MV-4-11 (cell line): ENCODE measurements around the gene TENM3.

Experiments
- DNase-seq: peaks from one replicate; lab custom pipeline; 2025; lab: John Stamatoyannopoulos, UW

The TENM3 gene

DNA sequence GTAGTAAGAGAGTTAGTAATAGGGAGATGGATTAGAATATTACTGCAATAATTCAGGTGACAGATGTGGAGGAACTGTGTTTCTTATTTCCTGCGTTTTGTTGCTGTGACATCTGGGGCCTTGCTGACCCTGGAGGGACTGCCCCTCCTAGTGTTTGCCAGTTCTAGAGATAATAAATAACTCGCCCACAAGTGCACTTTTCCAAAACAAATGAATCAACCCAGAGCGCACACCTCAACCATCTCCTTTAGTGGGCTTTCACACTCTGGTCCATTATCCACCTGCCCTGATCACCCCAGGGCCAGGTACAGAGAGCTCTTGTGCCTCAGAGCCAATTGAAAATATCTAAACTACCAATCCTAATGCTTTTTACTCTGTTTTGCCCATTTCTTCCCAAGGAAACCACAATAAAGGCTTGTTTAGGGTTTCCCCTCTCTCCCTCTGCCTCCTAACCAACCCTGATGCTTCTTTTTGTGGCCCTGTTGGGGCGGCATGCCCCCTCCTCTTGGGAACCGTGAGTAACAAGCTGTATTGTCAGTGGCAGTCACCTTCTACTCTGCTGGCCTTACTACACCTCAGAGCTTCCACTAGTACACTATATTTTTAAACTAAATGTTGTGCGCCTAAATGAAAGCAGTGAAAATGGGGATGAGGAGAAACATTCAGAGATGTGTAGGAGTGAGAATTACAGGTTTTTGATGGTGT, 270.5 kb downstream of the TENM3 start:
- no peak for DNase-seq

DNA sequence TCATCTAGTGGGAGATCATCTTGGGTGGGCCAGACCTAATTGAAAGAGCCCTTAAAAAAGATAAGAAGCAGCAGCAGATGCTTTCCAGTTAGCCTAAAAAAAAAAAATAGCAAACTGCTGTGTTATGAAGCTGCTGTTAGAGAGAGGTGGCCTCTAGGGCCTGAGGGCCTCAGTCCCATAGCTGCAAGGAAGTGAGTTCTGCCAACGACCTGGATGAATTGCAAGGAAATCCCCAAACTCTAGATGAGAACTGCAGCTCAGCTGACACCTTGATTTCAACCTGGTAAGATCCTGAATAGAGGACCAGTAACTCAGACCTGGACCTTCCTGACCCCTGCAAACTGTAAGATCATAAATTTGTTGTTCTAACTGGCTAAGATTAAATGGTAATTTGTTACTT, 275.2 kb downstream of the TENM3 start:
- DNase-seq: no peak

DNA sequence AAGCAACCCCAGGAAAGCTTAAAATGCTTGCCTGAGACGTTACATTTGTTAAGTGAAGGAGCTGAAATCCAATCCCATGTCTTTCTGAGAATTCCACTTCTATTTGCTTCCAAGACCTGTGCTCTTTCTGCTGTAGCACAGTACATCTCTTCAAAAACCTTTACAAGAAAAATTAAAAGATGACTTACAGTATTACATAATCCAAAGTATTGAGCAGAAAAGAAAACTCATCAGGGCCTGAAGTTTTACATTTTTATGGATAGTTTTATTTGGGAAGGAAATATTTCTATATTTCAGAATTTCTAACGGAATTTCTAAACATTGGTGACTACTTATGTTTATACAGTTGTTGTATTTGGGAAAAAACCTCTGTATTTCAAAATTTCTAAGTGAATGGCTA, 276.3 kb downstream of the TENM3 start:
- DNase-seq: no peak

DNA sequence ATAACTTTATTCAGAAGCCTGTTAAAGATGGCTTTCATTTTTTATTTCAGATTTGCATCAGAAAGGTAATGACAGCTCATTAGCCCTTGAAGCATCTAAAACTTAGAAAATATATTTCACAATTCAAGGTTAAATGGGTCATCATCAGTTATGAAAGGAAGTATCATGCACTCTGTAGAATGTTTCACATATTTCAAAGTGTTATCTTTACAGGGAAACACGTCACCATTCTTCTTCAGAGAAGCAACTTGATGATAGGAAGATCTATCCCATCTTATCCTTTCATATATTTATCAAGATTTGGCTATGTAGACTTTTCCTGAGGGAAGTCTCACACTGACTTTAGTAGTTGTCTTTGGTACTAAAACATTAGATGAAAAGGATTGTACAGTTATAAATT, 277.8 kb downstream of the TENM3 start:
- DNase-seq: no peak

DNA sequence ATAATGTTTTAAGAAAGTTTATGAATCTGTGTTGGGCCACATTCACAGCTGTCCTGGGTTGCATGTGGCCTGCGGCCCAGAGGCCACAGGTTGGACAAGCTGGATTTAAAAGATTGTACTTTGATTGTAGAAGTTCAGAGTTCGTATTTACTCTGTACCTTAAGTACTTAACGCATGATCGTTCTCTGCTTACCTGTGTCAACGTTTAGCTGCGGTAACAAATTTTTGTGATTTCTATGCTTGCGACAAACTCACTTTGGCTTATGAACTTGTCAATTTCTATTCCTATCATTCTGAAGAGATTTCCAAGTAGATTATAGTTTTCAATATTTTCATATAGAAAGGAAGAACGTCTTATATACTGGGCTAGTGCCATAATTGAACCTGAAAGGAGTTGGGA, 285.6 kb downstream of the TENM3 start:
- DNase-seq: no peak

DNA sequence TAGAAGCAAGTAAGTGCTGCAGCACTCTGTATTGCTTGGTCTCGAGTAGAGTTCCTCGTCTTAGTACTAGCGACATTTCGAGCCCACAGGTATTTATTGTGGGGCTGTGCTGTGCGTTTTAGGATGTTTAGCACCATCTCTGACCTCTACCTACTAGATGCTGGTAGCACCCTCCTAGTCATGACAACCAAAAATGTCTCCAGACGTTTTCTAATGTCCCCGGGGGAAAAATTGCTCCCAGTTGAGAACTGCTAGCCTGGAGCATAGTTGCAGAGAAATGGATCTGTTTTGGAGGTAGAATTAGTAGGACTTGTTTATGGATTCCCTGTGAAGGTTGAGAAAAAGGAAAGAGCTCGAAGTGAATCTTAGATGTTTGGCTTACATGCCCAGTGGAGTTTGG, 287.2 kb downstream of the TENM3 start:
- DNase-seq: no peak

DNA sequence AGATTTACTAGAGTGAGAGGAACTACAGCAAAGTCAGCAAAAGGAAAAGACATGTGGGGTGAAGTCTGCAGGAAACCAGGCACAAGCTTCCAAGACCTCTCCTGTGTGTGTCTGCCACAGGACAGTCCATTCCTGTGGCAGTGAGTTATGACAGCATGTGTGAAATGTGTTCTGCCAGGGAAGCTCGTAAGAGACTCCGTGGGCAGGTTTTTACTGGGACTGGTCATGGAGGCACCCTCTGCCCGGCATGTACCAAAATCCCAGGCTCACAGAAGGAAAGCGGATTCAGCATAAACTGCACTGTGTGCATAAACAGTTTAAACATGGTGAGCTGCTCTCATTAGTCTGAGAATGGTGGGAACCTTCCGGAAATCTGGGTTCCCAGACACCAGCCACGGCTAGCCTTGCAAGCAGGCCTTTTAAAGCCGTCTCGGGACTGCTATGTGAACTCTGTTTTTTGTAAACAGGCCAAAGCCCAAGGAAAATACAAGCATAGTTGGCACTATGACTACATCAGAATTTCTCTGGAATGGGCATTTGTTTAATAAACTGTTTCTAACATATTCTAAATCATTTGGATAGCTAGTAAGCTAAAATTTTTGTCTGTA, 288.5 kb downstream of the TENM3 start:
- no peak for DNase-seq

DNA sequence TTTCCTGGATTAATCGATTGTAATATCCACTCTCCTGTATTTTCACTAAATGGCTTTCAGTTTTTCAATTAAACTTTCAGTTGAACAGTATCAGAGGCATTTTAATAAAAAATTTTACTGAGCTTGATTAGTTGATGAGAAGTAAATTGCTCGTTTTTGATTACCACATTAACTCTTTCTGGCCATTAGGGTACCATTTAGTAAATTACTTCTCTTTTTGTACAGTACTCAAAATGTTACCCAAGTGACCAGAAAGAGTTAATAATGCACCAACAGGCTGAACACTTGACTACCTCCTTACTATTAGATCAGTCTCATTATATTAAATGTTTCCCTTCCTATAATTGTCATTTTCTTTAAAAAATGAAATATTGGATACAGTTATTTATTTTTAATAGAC, 289.2 kb downstream of the TENM3 start:
- no peak for DNase-seq

DNA sequence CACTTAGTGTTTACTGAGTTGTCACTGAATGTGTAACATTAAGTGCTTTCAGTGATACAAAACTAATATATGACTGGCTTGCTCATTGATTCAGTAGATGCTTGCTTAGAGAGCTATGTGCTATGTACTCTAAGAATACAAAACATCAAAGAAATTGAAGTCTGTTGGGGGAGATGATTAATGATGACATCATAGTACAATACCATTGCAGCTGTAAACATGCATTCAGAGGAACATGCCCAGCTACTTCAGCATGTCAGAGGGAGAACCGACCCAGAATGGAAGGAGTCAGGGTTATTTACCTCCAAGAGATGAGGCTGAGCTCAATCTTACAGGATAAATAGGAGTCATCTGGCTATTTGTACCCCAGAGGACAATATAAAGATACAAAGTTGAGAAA, 290.8 kb downstream of the TENM3 start:
- no peak for DNase-seq

DNA sequence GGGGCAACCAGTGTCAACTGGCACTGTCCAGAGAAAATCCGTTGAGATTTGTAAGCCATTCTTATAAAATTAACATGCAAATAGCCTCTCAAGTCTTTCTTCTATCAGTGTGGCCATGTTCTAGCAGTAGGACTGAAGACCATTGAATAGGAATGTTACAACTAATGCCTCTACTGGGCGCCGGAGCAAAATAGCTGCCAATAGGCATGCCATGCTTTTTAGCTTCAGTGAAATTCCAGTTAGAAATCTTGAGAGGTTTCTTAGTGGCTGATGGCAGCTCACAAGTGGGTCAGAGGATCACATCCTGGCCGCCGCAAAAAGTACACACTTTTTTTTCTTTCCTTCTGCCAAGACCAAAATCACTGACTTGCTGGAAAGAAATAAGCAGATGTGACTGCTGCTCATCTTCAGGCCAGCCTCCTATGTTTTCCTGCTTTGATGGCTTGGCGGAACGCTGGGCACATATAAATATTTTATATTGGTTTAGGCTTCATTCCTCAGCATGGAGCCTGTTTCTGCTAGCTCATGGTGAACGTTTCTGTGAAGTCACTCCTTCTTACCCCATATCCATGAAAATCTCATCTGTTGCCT, 293.1 kb downstream of the TENM3 start:
- no peak for DNase-seq

DNA sequence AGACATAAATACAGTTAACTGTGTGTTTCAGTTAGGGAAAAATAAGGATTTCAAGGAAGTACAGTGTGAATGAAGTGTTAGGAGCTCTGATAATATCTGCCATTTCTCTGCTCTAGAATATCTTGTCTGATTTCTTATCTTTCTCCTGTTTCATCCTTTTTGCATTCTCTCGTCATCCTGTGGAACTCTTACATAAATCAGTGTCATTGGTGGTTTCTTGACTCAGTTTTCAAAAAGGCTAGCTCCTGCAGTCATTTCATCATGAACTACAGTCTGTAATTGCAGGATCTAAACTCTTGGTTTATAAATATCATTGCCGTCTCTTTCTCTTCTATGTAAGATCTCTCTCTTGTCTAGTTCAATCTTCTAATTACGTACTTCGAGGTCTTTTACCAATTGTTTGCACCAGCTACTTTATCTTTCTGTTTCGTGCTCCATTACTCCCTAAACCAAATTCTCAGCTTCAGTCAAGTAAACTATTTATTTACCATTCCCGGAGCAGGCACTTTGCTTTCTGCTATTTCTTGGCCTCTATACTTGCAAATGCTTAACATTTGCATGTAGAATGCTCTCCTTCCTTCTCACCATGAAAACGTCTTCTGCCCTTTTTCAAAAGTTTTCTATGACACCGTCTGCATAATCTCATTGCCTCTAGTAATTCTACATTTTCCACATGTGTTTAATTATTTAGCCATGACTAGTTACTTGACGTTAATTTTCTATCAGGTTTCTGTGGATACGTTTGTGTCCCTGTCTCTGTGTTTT, 294.0 kb downstream of the TENM3 start:
- no peak for DNase-seq

DNA sequence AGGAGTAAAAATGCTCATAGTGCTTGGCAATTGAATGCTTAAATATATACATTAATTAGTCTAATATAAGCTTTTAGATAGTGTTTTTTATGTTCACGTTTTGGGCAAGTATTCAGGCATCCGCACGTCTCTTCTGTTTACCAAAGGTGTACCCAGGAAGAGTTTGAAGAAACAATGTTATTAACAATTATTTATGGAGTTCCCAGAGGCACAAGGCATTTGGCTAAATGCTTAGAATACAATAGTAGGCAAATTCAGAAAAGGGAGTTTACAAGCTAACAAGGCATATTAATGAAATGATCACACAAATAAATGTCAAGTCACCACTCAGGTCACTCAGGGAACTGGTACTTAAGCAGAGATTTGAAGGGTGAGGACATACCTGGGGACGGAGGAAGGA, 294.8 kb downstream of the TENM3 start:
- DNase-seq: no peak

DNA sequence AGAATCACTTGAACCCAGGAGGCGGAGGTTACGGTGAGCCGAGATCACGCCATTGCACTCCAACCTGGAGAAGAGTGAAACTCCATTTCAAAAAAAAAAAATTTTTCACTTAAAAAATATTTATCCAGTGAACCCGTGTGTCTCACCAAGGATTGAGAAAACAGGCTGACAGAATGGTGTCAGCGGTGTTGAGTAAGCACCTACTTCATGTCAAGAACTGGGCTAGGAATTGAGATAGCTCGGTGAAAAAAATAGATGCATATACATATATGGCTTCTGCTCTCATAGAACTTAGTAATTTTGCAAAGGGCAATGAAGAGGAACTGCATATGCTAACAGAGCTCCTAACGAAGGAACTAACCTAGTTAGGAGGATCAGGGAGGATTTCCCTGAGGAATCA, 297.3 kb downstream of the TENM3 start:
- DNase-seq: no peak

DNA sequence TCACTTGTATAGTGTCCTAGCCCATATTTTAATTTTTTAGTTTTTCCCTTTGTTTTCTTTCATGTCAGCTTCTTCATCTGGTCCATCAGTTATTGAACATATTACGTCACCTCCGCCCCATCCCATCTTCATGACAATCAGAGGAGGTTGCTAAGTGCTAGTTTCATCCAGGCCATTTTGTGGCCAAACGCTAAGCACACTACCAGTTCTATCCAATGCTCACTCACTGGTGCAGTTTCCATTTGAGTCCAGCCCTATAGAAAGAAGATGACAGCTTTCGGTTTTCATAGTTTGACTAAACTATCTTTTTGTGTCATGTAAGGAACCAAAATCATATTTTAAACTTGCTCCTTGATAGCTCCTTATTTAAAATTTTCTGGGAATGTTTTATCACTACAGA, 304.2 kb downstream of the TENM3 start:
- no peak for DNase-seq

DNA sequence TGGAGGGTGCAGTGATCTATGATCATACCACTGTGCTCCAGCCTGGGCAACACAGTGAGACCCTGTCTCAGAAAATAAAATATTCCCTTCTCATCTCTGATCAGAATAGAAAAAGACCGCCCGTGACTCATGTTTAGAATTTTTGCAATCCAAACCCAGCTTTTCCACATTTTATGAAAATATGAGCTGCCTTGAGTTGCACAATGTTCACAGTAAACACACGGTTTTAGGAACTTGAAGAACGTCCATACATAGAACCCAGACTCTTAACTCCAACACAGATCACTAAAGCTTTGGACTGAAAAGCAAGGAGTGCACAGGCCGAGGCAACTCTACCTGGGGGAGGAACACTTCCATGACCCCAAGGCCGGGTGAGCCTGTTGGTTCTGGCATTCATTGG, 305.0 kb downstream of the TENM3 start:
- no peak for DNase-seq

DNA sequence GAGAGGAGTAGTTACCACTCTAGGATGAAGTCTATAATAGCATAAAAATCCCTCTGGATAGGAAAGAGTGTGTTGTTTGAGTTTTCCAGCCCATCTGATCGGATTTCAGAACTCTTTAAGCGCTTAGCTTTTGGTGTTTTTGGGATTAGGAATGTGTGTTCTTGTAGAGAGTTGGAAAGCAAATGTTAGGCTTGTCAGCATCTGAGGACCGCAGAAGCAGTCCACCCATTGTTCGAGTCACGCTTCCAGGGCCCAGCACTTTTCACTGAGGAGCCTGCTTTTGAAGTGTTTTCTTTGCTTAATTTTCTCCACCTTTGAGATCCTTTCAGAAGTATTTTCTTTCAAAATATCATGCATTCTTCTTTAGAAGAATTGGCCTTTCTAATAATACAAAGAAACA, 306.2 kb downstream of the TENM3 start:
- DNase-seq: no peak

DNA sequence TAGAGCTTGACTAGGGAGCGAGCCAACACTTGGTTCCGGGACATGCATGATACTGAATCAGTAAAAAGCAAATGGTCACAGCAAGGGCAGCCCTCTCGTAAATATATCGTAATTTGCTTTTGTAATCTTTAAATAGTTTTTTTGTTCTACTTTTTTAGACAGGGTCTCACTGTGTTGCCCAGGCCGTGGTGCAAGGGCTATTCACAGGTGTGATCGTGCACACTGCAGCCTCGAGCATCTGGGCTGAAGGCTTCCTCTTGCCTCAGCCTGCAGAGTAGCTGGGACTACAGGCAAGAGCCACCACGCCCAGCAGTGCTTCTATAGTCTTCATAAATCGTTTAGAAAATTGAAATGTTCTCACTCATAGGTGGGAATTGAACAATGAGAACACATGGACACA, 309.7 kb downstream of the TENM3 start:
- DNase-seq: no peak

DNA sequence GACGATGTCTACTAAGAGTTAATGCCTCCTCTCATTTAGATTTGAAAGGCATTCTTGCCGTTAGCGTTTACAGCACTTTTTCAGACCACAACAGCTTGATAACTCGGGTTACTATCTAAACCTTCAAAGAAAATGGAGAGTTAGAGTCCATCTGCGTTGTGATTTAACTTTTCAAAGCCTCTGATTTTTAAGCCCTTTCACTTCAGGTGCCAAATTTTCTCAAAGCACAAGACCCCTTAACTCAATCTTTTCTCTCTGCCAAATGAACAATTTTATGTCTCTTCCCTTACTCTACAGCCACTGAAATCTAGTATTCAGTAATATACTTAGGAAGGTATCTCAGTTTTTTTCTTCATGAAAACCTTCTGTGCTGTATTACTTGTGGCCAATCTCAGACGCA, 310.5 kb downstream of the TENM3 start:
- no peak for DNase-seq

DNA sequence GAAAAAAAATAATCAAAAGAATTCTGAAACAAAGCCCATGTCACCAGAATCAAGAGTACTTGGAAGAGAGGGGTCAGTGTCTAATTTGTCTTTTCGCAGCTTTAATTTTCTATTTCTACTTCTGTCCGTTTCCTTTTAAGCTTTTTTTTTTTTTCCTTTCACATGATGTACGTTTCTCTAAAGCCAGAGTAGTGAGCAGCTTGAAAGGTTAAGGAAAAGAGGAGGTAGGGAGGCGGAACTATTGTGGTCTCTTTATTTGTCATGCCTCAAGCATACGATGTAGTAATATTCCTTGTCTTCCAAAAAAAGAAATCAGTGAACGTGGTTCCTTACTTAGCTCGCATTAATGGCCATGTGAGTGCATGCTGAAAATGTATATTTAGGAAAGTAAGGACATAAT, 311.5 kb downstream of the TENM3 start:
- DNase-seq: no peak

DNA sequence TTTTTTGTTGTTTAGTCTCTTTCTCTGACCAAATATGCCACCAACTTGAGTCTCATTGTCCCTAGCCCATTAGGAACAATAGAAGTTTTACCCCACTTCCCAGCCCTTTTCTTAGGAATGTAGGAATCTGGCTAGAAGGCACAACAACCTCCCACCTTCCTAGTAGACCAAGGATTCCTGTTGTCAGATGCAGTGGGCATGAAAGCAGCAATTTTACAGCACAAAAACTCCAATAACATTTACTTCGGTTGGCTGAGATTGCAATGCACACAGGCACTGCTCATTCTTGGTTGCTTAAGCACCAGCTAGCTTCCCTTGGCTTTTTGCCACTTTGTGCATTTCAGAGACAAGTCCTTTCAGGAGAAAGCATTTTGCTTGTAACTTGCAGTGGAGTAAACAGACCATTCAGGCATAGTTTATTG, 312.8 kb downstream of the TENM3 start:
- no peak for DNase-seq

DNA sequence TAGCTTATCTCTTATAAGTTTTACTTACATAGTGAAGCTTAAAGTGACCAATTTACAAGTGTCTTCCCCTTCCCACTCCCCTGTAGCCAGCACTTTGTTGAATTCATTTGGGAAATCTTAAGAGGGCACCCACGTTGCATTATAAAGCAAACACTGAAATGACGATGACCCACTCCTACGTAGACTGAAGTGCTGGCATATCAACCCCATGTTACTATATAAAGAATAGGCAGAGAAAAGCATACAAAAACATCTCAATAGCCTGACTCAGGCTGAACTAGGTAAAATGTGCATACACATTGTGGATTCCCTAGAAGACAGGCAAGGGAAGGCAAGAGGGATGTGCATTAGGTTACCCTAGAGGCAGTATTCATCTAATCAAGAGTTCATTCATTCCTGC, 313.4 kb downstream of the TENM3 start:
- DNase-seq: no peak

DNA sequence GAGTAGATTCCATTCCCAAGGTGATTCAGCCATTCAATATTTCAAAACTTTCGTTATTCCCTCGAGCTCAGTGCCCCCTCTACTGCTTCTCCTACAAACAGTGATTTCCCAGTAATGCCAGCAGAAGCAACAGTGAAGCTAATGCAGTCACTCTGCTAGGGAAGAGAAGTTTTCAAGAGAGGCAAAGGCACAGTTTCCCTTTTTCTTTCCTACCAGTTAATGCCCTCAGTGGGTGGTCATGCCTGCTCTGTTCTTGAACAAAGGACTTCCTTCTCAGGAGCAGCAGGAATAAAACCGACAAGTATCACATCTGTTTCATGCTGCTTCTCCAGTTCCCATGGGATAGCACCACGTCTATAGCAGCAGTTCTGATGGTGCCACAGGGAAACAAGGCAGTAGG, 317.2 kb downstream of the TENM3 start:
- no peak for DNase-seq

DNA sequence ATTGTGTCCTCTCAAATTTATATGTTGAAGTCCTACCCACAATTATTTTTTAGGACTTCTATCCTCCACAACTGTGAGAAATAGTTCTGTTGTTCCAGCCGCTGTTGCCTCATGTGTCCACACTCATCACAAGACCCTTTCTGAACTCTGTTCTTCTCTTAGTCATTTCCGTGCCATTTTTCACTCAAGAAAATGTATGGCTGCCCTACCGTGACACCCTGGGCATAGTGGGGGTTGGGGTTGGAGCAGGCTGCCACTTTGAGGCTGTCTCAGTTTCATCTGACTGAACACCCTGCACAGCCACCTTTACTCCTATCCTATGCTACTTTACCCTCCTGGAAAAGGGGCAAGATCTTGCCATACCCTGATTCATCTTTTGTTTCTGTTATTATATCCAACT, 319.1 kb downstream of the TENM3 start:
- no peak for DNase-seq
